Measurements from ENCODE around the gene EFR3B.

The EFR3B gene

DNA sequence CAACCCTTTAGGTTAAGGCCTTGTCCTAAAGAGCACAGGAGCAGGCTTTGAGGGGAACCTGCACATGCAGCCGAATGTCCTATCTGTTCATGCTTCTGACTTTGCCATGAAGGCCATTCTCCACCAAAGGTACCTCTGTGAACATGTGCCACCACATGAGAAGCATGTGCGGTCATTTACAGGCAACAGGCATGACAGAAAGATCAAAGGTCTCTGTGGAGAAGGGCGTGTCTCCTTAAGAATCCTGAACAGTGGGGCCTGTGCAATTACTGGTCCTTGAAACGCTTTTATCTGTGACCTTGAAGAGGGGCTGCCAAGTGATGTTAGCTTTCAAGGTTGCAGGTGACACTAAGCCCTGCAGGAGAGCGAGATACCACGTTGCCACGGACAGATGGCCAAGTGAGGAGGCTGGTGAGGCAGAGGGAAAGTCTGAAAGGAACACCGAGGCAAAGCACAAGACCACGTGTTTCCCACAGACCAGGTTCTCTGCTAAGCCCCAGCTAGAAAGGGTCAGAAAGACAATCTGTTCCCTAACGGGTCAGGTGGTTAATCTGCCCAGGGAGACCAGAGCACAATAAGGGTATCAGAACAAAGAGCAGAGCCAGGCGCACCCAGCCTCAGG lies 146.0 kb downstream of the EFR3B start:
- no peak for DNase-seq (ENCODE audit: low spot score)
- TF ChIP-seq, protein P1, sequence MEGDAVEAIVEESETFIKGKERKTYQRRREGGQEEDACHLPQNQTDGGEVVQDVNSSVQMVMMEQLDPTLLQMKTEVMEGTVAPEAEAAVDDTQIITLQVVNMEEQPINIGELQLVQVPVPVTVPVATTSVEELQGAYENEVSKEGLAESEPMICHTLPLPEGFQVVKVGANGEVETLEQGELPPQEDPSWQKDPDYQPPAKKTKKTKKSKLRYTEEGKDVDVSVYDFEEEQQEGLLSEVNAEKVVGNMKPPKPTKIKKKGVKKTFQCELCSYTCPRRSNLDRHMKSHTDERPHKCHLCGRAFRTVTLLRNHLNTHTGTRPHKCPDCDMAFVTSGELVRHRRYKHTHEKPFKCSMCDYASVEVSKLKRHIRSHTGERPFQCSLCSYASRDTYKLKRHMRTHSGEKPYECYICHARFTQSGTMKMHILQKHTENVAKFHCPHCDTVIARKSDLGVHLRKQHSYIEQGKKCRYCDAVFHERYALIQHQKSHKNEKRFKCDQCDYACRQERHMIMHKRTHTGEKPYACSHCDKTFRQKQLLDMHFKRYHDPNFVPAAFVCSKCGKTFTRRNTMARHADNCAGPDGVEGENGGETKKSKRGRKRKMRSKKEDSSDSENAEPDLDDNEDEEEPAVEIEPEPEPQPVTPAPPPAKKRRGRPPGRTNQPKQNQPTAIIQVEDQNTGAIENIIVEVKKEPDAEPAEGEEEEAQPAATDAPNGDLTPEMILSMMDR (IDR thresholded peaks at IDR 0.05): no peak
- no peak overlapping the region for H3K4me3 ChIP-seq
- H3K27ac ChIP-seq: no peak overlapping the region

DNA sequence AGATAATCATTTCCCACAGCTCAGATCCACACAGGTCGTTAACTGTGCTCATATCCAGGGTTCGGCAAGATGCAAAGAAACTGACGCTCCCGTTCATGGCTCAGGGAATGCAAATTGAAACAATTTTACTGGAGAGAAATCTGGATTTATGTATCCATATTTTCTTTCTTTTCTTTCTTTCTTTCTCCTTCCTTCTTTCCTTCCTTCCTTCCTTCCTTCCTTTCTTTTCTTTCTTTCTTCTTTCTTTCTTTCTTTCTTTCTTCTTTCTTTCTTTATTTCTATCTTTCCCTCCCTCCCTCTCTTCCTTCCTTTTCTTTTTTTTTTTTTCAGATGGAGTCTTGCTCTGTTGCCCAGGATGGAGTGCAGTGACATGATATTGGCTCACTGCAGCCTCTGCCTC lies 146.5 kb downstream of the EFR3B start:
- Histone ChIP-seq H3K4me3 (no peak overlapping the region), H3K27ac (no peak overlapping the region)
- TF ChIP-seq, protein P1 (IDR thresholded peaks at IDR 0.05): no peak
- DNase-seq (ENCODE audit: low spot score): no peak

DNA sequence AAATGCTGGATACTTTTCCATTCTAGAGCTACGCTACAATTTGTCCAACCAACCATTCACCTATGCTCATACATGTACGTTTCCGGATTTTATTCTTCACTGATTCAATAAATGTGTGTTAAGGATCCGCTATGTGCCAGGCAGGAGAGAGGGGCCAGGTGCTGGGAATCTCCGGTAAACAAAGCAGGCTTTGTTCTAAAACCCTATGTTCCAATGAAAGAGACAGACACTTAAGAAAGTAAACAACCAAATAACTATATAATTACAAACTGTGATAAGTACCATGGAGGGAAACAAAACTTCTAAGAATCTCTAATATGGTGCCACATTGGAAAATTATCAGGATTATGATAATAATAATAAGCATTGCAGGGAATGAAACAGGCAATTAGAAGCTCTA lies 148.7 kb downstream of the EFR3B start:
- Histone ChIP-seq H3K27ac (no peak overlapping the region), H3K4me3 (no peak overlapping the region)
- TF ChIP-seq, protein P1 (IDR thresholded peaks at IDR 0.05): no peak
- no peak for DNase-seq (ENCODE audit: low spot score)

DNA sequence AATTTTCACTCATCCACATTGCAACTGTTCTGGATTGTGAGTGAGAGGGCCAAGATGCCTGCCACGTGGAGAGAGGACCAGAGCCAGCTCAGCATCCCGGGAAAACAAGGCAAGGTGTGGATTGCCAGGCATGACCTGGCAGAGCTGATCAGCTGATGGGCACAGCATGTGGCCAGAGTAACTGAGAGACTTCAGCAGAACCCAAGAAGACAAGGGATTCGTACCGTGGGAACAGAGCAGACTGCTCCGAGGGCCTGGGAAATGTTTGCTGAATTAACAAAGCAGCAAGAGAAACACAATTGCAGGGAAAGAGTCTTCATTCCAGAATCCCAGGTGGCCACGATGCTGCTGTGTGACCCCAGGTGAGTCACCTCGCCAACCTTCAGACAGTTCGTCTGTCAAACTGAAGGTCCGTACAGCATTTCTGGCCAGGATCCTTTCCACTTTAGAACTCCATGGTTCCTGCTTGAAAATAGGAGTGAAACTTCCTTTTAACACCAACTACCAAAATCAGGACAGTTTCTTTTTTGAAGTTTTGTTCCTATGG lies 152.8 kb downstream of the EFR3B start:
- DNase-seq (ENCODE audit: low spot score): no peak
- TF ChIP-seq, protein P1 (IDR thresholded peaks at IDR 0.05): no peak
- no peak overlapping the region for H3K27ac ChIP-seq
- H3K4me3 ChIP-seq: no peak overlapping the region

DNA sequence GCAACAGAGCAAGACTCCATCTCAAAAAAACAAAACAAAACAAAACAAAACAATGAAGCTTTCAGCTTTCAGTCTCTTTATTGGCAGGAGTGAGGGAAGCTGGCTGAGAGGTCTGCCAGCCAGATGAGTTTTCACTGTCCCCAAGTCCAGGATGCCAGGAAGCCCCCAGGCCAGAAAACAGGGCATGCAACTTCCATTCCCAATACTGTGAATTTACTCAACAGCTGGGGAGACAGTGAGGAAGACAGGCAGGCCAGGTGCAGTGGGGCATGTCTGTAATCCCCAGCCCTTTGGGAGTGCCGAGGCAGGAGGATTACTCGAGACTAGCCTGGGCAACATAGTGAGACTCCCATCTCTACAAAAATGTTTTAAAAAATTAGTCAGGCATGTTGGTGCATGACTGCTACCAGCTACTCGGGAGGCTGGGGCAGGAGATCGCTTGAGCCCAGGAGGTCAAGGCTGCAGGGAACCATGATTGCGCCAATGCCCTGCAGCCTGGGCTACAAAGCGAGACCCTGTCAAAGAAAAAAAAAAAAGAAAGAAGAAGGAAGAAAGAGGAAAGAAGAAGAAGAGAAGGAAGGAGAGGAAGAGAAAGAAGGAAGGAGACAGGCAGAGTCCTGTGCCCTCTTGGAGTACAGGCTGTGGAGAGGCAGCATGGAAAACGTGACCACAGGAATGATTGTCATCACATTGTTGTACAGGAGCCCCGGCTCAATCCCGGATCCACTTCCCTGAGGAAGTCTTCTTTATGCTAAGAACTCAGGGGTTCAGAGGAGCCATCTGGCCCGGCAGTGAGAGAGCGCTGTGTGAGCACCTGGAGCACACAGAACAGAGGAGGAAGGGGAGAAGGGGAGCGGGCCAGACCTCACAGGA lies 155.7 kb downstream of the EFR3B start:
- DNase-seq (ENCODE audit: low spot score): no peak
- Histone ChIP-seq H3K4me3 (no peak overlapping the region), H3K27ac (no peak overlapping the region)
- TF ChIP-seq, protein P1 (IDR thresholded peaks at IDR 0.05): no peak

DNA sequence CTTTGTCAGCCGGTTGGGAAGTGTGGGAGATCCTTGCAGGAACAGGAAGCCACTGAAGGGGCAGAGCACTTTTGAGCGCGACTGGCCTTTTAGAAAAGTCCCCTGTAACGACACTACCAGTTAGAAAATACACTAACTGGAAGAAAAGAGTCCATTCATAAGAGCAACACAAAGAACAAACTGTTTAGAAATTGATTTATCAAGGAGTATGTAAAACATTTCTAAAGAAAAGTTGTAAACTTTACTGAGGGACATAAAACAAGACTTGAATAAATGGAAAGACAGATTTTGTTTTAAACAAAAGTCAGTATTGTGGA lies 156.3 kb downstream of the EFR3B start:
- DNase-seq (ENCODE audit: low spot score): no peak
- Histone ChIP-seq H3K4me3 (no peak overlapping the region), H3K27ac (no peak overlapping the region)
- TF ChIP-seq, protein P1 (IDR thresholded peaks at IDR 0.05): no peak

Data from coronary artery (tissue), 2 donors.